HUDEP-2 (cell line): ENCODE measurements around the gene PLCZ1.
"Not testable (repeated sequence)": the region's sequence is repeated elsewhere in the genome, so short reads cannot be mapped to it uniquely, and the experiment has no call there.

ENCODE experiments used
- DNase-seq, 76 experiments: peaks; one replicate each; lab custom pipeline; 2025; ENCODE audit not compliant: unreplicated experiment in 76 of 76; lab: John Stamatoyannopoulos, UW

Gene PLCZ1

DNA sequence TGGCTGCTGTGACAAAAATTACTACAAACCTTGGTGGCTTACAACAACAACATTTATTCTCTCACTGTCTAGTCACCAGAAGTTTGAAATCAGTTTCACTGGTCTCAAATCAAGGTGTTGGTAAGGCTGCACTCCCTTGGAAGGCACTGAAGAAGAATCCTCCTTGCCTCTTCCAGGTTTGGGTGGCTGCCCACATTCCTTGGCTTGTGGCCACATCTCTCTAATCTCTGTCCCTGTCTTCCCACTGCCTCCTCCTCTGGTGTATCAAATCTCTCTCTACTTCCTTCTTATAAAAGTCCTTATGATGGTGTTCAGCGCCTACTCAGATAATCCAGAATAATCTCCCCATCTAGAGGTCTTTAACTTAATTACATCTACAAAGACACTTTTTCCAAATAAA lies 31.0 kb downstream of the PLCZ1 start:
- no peak for DNase-seq

DNA sequence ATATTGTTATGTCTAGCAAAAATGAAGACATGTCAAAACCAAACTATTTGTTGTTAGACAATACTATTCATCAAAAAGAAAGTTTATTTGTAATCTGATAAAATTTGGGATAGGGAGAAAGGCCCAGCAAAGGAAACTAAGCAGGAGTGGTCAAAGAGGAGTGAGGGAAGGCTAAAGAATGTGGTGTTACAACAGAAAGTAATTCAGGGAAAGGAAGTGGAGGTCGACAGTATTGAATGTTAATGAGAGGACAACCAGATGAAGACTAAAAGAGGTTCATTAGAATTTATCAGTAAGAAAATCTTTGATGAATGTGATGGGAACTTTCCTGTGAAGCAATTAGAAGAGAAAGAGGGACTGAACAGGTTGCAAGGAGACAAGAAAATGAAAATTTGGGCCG lies 33.9 kb downstream of the PLCZ1 start:
- no peak for DNase-seq

DNA sequence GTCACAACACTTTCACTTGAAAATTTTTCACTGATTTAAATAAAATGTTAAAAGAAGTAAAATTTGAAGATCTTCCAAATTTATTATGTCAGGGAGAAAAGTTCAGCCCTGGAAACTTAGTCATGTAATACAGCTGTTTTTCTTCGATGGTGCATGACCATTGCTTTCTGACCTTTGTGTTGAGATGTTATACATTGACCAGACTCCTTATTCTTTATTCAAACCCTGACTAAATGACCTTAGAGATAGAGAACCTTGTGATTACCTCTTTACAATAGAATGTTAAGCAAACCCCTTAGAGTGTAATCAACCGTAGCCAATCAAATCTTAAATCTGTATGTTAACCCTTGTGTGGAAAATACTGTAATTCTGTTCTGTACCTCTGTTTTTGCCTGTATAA lies 34.5 kb downstream of the PLCZ1 start:
- DNase-seq, result no peak

DNA sequence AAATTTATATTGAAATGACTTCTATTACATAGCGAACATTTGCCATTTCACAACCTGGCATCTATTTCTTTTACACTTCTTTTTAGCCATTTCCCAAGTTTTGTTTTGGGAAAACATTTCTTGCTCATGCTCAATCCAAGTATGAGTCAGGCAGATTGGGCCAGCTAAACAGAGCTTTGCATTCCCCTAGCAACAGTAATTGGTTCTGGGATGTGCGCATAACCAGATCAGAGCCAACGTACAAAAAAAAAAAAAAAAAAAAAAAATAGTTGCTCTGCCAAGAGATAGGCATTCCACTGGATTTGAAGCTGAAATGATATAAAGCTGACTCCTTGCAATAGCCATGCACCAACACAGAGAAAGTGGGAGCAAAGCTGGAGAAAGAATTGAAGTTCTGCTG lies 37.5 kb downstream of the PLCZ1 start:
- DNase-seq, result no peak

DNA sequence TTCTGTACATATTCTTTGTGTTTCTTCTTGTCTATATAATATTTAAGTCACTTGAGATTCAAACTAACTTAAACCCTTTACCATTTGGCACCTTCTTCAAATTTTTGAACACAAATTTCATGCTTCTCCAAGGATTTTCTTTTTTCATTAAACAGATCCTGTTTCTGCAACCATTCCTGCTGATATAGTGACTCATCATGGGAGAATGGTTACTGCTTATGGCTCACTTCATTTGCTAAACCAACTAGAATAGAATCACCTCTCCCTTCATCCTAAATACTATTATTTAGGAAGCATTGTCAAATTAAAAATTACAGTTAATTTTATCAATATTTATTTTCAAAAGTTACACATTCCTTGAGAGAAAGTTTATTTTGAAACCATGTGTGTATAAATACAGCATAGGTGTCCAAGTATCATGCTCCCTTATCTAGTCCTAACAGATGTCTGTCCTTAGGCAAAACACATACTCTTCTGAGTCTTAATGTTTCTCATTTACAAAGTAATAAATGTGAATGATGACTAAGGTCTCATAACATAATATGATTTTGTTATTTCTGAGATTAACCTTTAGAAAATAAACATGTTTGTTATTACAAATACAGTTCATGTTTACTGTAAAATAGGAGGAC lies 40.7 kb downstream of the PLCZ1 start:
- DNase-seq, result no peak

DNA sequence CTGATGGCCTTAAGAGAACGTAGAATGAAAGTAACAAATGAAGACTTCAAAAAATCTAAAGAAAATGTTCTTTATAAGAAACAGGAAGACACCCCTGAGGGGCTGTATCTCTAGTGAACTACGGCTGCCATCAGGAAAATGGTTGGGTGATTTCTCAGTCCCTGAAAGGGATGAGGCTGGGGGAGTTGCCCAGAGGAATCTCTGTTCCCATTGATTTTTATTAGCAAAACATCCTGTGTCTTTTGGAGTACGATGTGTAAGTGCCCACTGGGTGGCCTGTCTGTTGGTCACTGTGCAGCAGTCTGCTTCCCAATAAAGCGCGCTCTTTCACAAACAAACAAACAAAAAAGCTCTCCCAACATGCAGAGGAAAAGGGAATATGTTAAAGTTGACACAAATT lies 43.8 kb downstream of the PLCZ1 start:
- not testable (repeated sequence) for DNase-seq

DNA sequence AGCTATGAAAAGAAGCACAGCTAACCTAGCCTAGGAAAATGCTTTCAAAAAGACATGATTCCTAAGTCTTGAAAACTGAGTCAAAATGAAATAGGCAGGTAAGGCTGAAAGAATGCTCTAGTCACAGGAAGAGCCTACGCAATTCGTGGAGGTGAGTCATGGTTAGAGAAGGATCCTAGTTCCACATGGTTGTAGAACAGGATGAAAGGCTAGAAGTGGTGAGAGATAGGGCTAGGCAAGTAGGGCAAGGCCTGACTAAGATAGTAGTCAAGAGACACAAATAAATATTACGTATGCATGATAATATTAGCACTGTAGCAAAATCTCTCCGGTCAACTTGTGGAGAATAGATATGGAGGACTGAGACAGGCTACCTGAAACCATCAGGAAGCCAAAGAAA lies 47.2 kb downstream of the PLCZ1 start:
- DNase-seq, result no peak

DNA sequence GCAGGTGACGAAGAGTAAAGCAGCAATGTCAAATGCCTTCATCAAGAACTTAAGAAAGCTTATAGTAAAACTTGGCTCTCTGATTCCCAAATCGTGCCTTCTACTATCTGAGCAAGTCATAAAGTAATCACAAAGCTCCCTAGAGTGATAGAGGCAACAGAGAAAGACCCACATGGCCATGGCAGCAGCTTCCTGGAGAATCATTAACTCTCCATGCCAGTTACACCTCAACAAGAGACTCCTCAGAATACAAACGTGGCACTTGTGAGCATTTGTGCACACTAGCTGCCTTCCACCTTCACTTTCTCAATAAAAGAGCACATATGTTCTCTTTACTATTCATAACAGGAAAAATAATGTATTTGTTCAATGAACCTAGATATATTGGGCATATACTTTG lies 48.0 kb downstream of the PLCZ1 start:
- no peak for DNase-seq

DNA sequence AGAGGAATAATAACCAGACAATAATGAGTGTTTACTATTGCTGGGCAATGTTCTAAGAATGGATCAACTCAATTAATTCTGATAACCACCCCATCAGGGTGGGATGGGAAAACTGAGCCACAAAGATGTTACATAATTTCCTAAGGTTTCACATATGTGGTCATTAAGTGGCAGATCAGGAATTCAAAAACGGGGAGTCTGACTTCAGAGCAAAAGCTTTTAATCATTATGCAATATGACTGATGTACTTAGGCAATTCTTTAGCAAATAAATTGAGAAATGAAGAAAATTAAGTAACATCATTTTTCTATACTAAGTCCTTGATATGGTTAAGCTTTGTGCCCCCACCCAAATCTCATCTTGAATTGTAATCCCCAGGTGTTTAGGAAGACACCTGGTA lies 53.4 kb downstream of the PLCZ1 start:
- no peak for DNase-seq

DNA sequence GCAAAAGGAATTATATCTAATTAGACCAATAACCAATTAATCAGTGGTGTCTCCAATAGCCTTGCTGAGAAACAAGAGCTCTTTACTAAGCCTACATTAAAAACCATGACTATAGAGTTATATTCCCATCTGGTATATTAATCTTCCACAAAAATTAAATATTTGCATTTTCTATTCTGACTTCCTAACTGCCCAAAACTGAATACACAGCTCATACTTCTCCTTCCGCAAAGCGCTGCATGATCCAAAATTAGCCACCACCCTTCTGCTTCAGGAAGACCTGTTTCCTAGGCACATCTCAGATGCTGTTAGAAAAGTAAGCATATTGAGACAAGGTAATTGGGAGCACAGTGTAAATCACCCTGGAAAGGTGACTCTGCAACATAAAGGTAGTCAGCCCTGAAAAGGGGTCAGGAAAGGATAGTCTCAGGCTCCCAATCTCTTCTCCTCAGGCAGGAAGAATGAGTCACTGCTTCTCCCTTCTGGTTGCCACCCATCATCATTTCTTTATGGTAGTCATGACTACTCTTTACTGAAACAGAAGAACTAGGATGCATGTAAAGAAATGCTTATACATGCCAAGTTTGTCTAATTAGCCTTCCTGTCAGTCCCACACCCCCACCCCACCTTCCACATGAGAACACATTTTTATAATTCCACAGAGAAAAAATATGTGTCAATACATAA lies 54.3 kb downstream of the PLCZ1 start:
- peak in 1 of 76 experiments; percentile 2 for DNase-seq

DNA sequence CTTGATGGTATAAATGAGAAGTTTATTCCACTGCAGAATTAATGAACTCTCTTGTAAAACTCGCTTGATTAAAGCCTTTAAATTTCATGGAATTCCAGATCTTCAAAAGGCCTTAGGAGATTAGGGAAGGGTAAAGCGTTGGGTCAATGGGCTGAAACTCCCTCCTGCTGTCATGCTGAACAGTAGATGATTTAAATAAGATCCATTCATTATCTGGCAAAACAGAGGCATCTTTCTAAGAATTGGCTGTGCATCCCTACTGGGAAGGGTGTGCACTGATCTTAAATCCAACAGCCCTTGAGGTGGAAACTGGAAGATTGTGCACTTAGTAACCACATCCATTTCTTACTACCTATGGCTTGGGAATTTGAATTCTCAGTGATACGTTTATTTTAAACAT lies 56.0 kb downstream of the PLCZ1 start:
- DNase-seq, result peak in 10 of 76 experiments; percentile 3 to 70 (median 14)

DNA sequence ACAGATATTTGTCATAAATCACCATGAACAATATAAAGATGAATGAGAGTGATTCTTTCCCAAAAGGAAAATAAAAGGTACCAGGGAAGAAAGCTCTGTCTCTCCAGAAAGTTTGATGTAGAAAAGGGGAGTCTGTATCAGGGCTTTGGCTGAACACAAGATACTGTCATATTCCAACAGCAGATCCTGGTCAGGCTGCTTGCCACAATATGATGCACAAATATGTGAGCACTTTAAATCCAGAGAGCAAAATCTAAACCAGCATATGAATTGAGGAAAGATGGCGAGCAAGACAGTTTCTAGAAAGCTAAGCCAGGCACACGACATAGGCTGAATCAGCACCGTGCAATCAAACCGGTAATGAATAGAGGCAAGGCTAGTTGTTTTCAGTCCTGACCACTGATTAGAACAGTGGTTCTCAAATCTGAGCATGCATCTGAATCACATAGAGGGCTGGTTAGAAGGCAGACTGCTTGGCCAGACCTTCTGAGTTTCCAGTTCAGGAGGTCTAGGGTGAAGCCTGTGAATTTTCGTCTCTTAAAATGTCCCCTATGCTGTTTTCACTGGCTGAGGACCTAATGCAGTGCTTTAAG lies 60.7 kb downstream of the PLCZ1 start:
- no peak for DNase-seq

DNA sequence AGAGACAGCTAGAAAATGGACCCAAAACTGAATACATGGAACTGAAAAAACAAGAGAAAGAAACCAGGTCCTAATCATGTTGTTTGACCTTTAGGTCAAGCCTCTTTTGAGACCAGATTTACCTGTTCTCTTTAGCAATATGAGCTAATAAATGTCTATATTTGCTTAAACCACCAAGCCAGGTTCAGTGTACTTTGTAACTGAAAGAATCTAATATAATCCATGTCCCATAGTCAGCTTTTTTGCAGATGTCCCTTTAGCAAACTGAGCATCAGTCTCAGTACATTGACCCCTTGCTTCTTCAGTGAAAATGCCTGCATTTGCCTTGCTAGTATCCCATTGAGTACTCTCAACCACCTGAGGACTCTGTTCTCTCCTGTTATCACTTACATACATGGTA lies 61.7 kb downstream of the PLCZ1 start:
- DNase-seq, result no peak

DNA sequence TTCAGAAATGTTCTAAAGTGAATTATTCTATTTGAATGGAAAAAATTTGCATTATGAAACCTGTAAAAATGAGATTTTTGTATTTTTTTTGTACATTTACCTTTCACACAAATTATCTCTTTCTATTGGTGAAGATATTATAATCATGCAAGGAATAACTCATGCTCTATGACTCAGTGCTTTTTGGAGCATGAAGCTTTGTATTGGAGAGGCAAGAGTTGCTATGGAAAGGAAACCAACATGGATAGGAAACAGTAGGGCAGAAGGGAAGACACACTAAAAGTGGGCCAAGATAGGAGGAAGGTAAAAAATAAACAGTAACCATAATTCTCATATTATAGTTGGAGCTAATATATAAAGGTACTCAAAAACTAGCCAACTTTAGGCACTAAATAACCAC lies 79.0 kb downstream of the PLCZ1 start:
- no peak for DNase-seq

DNA sequence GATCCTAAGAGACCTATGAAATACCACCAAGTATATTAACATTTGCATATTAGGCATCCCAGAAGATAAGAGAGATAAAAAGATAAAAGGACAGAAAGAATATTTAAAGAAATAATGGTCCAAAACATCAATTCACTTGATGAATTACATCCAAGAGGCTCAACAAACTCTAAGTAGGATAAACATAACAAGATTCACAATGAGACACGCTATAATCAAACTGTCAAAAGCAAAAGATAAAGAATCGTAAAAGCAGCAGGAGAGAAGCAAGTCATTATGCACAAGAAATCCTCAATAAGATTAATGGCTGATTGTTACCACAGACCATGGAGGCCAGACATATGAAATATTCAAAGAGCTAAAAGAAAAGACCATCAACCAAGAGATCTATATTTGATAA lies 79.6 kb downstream of the PLCZ1 start:
- no peak for DNase-seq

DNA sequence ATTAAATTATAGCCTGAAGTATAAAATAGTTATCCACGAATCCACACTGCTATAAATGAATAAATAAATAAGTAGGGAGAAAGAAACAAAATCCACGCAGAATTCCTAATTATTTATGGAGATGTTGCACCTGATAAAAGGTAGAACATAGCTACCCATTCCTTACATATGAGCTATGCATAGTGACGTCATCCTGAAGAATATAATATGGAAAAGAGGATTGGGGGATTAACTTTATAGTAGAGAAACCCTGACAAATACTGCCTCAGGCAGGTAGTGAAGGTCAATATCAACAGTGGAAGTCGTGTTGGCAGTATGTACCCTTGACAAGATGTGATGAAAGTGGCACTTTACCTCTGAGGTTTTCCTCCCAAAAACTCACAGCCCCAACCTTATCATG lies 82.5 kb downstream of the PLCZ1 start:
- no peak for DNase-seq

DNA sequence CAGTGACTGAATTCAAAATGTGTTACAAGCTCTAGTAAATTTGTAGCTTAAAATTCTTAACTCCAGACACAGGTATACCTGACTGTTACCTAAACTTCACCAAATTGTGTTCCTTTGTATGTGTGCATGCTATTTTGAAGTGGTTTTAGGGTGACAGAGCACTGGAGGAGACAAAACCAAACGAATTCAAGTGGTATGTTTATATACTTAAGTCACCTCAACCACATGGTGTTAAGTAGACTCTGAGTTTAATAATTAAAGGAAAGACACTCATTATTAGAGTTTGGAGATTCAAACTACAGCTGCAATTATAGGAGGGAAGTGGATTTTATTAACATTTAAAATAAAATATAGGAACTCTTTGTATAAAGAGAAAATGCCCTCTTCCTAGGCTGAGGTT lies 84.3 kb downstream of the PLCZ1 start:
- DNase-seq, result no peak

DNA sequence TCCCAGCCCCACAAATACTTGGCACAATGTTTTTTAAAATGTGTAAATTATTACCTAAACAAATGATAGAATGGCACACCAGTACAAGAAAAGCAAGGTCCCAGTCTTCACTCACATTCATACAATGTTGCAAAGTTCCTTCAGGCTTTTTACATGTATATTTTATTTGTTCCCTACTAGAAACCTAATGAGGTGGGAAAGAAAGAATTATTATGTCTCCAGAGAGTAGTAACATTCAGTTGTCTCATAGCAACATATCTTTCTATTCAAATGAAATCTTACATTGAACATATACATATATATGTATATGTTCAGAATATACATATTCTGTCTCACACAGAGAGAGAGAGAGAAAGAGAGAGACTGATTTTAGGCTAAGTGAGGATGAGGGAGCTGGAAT lies 85.2 kb downstream of the PLCZ1 start:
- DNase-seq, result no peak

DNA sequence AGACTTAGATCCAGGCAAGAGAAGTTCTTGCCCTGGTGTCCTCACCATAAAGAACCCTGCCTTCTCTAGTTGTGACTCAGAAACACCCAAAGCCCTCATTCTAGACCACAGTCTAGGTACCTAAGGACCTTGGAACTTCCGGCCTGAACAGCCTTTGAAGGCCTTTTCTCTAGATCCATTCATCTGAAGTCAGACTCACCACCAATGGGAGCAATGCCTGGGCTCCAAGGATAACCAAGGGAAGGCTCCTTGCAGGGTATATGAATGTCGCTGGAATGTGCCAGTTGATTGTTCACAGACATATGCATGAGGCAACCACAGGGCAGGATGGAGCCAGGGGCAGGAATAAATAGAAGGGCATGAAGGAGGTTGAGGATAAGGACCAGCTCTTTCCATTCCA lies 86.3 kb downstream of the PLCZ1 start:
- no peak for DNase-seq

DNA sequence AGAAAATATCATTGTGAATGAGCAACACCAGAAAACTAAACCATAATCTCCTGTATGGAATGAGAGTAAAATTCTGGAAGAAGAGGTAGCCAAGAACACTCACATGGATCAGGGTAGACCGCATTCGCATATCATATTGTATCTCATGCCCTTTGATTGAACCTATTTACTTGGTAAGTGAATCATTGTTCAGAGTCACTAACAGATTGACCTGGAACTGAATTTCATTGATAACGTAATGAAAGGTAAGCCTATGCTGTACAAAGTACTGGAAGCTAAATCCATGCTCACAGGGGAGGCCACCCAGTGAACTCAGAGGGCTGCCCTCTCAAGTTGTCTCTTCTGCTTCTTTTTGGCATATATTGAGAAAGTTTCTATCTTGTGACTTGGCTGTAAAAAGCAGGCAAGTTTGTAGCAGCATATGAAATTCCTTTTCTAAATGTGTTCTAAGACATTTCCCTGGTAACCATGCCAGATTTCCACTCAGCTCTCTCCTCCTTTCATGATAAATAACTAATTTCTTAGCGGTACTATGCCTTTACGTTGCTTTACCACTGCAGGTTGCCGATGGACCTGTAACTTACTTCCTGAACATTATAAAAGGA lies 91.4 kb downstream of the PLCZ1 start:
- no peak for DNase-seq

DNA sequence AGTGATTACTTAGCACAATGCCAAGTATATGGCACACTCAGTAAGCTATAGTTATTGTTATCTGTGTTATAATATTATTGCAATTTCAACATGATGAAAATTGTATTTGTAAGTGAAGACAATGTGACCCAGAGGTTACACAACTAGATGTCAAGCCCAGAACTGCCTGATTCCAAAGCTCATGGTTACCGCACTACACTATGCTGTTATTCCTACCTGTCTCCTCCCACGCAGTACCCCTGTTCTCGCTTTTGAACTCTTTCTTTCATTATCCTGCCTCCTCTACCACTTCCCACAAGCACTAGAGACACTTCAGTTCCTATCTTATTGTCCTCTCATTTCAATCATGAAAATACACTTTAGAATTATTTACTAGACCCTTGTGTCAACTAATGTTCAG lies 93.2 kb downstream of the PLCZ1 start:
- no peak for DNase-seq

DNA sequence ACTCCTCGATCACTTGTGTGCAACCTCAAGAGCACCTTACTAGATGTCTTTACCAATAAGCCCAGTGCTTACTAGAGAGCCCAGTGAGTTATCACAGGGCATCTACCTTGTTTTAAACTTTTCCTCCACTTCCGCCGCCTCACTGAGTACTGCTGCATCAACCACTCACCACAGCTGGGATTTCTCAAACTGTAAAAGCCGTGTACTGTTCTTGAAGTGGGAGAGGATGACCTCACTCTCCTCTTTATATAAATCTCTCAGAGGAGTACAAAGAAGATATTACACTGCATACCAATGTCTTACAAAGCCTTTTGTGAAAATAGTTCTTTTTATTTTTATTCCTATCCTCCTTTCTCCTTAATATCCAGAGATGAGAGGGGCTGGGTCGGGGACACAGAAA lies 94.1 kb downstream of the PLCZ1 start:
- no peak for DNase-seq
